Calu3 (cell line): ENCODE results near the gene DNAI1. TPM values are rescaled to one million over a fixed set of nuclear protein-coding genes. Genes with fewer than 3 reads are reported as not detected.

ENCODE experiments used
- BruUV-seq: library from RNA; stranded (reverse); fragments of 400-500 nt; replicated peaks from 2 replicates; lab custom pipeline; 2021; lab: Mats Ljungman, UMichigan
- CTCF ChIA-PET: fragments of 300-600 bp; sonication (Branson Sonifier 250); formaldehyde crosslinking; loops from one replicate; lab custom pipeline; 2022; ENCODE audit warnings: antibody characterized with exemption; lab: Charles Lee
- DNase-seq: peaks from one replicate; pipeline ENCODE4 v3.0.0; 2022
- H3K27ac Mint-ChIP-seq: one replicate; pipeline ENCODE4 v1.8.0; 2022; ENCODE audit warnings: mixed read lengths; ENCODE audit not compliant: unreplicated experiment
- H3K27me3 Mint-ChIP-seq: one replicate; pipeline ENCODE4 v1.8.0; 2022; ENCODE audit warnings: mixed read lengths; ENCODE audit not compliant: unreplicated experiment
- H3K36me3 Mint-ChIP-seq: one replicate; pipeline ENCODE4 v1.8.0; 2022; ENCODE audit warnings: mild to moderate bottlenecking, moderate library complexity, mixed read lengths; ENCODE audit not compliant: insufficient read depth, unreplicated experiment
- H3K4me1 Mint-ChIP-seq: one replicate; pipeline ENCODE4 v1.8.0; 2022; ENCODE audit warnings: mild to moderate bottlenecking, low read depth, mixed read lengths; ENCODE audit not compliant: unreplicated experiment
- H3K4me3 Mint-ChIP-seq: one replicate; pipeline ENCODE4 v1.8.0; 2022; ENCODE audit warnings: mild to moderate bottlenecking, low read depth, moderate library complexity, mixed read lengths; ENCODE audit not compliant: unreplicated experiment
- H3K9me3 Mint-ChIP-seq: one replicate; pipeline ENCODE4 v1.8.0; 2022; ENCODE audit warnings: low read depth, mixed read lengths; ENCODE audit not compliant: unreplicated experiment
- intact Hi-C: fragments of 100-400 bp; cut with micrococcal nuclease; formaldehyde crosslinking; loops from one replicate; pipeline ENCODE4 v1.10.0; 2022; ENCODE audit not compliant: unreplicated experiment
- total RNA-seq: library from RNA; stranded (reverse); gene quantifications from 2 replicates; pipeline ENCODE4 v1.2.3, GENCODE V29; 2022
- TF ChIP-seq, protein P1 (sequence below): fragments of 200-600 bp; IDR thresholded peaks from one replicate; pipeline ENCODE4 v1.8.0; 2022; ENCODE audit warnings: antibody characterized with exemption; ENCODE audit not compliant: unreplicated experiment

Gene DNAI1
- total RNA-seq, 1 experiment from 2014 or later: not detected

DNA sequence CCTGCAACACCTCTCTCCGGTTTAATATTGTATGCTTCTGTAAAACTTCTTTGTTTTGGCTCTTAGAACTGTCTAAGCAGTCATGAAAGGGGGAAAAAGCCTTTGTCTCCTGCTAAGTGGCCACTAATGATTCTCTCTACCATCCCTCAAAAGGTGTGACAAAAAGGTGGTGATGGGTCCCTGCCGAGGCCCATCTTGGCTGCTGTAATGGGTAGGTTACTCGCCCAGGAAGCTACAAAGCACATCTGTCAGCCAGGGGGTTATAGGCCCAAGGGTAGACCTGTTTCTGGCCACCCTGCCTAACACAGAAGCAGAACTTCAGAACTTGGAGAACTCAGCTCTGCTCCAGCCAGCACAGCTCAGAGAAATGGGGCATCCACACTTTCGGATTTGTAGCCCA, 1.9 kb upstream of the DNAI1 start:
- CTCF ChIA-PET: no interaction called here
- TSS peak; percentile 47 for BruUV-seq

DNA sequence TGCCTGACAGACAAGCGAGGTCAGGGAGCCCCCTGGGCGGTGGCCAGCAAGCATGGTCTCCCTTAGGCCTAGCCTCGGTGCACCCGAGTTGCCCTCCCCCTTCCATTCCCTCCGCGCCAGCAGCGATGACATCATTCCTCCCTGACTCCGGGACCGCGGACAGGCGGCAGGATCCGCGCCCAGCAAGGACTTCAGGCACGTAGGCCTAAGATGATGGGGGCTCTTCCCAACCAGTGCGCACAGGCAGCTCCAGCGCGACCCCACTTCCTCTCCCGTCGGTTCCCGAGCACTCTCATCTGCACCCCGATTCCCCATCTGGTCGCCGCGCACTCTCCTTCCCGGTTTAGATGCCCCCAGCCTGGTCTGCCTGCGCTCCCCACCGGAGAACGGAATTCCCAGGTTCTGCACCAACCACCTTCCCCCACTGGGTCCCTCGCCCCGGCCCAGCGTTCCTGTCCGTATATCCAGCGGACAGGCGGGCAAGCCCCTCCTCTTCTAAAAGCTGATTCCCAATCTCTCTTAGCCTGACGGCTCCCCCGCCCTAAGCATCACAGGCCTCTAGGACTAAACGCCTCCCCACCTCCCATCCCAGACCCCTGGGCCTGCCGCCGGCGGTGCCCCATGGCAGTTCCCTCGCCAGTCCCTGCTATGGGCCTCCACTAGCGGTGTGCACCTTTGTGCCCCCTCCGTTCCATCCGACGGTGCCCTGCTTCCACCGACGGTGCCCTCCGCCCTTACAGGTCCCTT, 1.2 kb upstream of the DNAI1 start:
- H3K27ac Mint-ChIP-seq: peak overlapping the region; percentile 77
- BruUV-seq: no TSS peak

More for the DNA sequence above, 1.9 kb upstream of the DNAI1 start:
- intact Hi-C loops: no loop called here
- Mint-ChIP-seq H3K9me3 (no peaks in the 10 kb centered on the region), H3K27me3 (peaks cover 28% of the 10 kb centered on the region), H3K36me3 (peaks cover 27% of the 10 kb centered on the region), H3K27ac (no peak overlapping the region), H3K4me1 (peaks cover 22% of the 10 kb centered on the region), H3K4me3 (peak overlapping the region; percentile 88)
- DNase-seq: no peak
- TF ChIP-seq, protein P1, sequence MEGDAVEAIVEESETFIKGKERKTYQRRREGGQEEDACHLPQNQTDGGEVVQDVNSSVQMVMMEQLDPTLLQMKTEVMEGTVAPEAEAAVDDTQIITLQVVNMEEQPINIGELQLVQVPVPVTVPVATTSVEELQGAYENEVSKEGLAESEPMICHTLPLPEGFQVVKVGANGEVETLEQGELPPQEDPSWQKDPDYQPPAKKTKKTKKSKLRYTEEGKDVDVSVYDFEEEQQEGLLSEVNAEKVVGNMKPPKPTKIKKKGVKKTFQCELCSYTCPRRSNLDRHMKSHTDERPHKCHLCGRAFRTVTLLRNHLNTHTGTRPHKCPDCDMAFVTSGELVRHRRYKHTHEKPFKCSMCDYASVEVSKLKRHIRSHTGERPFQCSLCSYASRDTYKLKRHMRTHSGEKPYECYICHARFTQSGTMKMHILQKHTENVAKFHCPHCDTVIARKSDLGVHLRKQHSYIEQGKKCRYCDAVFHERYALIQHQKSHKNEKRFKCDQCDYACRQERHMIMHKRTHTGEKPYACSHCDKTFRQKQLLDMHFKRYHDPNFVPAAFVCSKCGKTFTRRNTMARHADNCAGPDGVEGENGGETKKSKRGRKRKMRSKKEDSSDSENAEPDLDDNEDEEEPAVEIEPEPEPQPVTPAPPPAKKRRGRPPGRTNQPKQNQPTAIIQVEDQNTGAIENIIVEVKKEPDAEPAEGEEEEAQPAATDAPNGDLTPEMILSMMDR: no peak

DNA sequence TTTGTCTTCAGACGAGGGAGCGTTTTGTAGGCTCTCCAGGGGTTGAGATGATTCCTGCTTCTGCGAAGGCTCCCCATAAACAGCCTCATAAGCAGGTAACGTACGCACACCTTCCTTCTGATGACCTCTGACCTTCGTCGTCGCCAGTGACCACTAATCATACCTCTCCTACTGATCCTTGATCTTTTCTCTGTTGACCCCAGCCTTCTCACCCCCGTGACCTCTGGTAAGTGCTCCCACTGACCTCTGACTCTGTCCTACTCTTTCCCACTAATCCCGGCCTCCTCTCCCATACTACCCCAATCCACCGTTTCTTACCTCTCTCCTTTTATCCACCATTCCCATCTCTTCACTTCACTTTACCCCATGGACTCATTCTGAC, 345 bp downstream of the DNAI1 start:
- CTCF ChIA-PET: no interaction called here
- BruUV-seq: no TSS peak
- Mint-ChIP-seq H3K4me1 (peaks cover 13% of the 10 kb centered on the region), H3K4me3 (peak overlapping the region; percentile 88), H3K27ac (no peak overlapping the region), H3K27me3 (peaks cover 37% of the 10 kb centered on the region), H3K36me3 (peaks cover 27% of the 10 kb centered on the region), H3K9me3 (no peaks in the 10 kb centered on the region)
- intact Hi-C loops: no loop called here
- TF ChIP-seq, protein P1: no peak
- no peak for DNase-seq

More for the DNA sequence above, 1.2 kb upstream of the DNAI1 start:
- peak overlapping the region; percentile 88 for H3K4me3 Mint-ChIP-seq
- CTCF ChIA-PET: interaction anchor here (0.6 kb wide), 1 partner anchor 27 kb away, joined by 4 read pairs; no protein-coding TSS in a partner anchor
- peaks cover 35% of the 10 kb centered on the region for H3K27me3 Mint-ChIP-seq
- no peaks in the 10 kb centered on the region for H3K9me3 Mint-ChIP-seq
- H3K36me3 Mint-ChIP-seq: peaks cover 27% of the 10 kb centered on the region
- intact Hi-C loops: no loop called here
- peaks cover 17% of the 10 kb centered on the region for H3K4me1 Mint-ChIP-seq
- TF ChIP-seq, protein P1: no peak
- DNase-seq: peak; percentile 44

DNA sequence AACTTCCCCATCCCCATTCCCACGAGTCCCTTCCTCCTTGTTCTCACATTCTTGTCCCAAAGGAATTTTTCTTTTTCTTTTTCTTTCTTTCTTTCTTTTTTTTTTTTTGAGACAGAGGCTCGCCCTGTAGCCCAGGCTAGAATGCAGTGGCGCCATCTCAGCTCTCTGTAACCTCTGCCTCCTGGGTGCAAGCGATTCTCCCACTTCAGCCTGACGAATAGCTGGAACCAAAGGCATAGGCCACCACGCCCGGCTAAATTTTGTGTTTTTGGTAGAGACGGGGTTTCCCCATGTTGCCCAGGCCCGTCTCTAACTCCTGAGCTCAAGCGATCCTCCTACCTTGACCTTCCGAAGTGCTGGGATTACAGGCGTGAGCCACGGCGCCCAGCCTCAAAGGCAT, 751 bp downstream of the DNAI1 start:
- peak overlapping the region; percentile 88 for H3K4me3 Mint-ChIP-seq
- intact Hi-C loops: no loop called here

More for the DNA sequence above, 751 bp downstream of the DNAI1 start:
- CTCF ChIA-PET: no interaction called here
- H3K27me3 Mint-ChIP-seq: peaks cover 37% of the 10 kb centered on the region
- no peak for DNase-seq
- H3K36me3 Mint-ChIP-seq: peaks cover 27% of the 10 kb centered on the region
- TF ChIP-seq, protein P1: no peak
- no TSS peak for BruUV-seq
- H3K9me3 Mint-ChIP-seq: no peaks in the 10 kb centered on the region
- no peak overlapping the region for H3K27ac Mint-ChIP-seq
- H3K4me1 Mint-ChIP-seq: peaks cover 13% of the 10 kb centered on the region
